Ovary (tissue), 3 donors: ENCODE data around the gene TMOD4.

ENCODE experiments used
- CTCF ChIP-seq, 3 donors: fragments of 450-650 bp in 2 of 3; fragments of 200-600 bp in 1 of 3; IDR thresholded peaks; one replicate each; pipeline versions ENCODE4 v1.5.1 to v1.8.0; 2016 to 2022; ENCODE audit warnings: antibody characterized with exemption in 3 of 3, mild to moderate bottlenecking in 1 of 3
- POLR2A ChIP-seq: fragments of 450-650 bp; IDR thresholded peaks from one replicate; pipeline ENCODE4 v1.6.1; 2017; ENCODE audit warnings: antibody characterized with exemption, mild to moderate bottlenecking, moderate library complexity
- donor health status: DM: no; HTN: no; CAD: no.

- no peak for TF ChIP-seq CTCF (IDR thresholded peaks at IDR 0.05)
- TF ChIP-seq POLR2A, result no peak
These were observed 42.6 kb downstream of the TMOD4 start for GRCh38 chr1:151133018-151133806.
